SJSA1 (cell line): Measurements from ENCODE around the gene ZNF804A. TPM values are rescaled to one million over a fixed set of nuclear protein-coding genes. Genes with fewer than 3 reads are reported as not detected.

Experiments used
- DNase-seq, 2 experiments: peaks; one replicate each; pipeline ENCODE4 v3.0.0-alpha.2; 2015 to 2020; ENCODE audit warnings: low spot score in 2 of 2, low read depth in 1 of 2
- H3K27ac ChIP-seq: fragments of 250-450 bp; sonication (Bioruptor Pico); 2 replicates; pipeline ENCODE4 v1.5.1; 2020; ENCODE audit warnings: mild to moderate bottlenecking, moderate library complexity
- H3K27me3 ChIP-seq: fragments of 250-450 bp; sonication (Bioruptor Pico); replicated peaks from 2 replicates; pipeline ENCODE4 v1.5.1; 2020; ENCODE audit warnings: mild to moderate bottlenecking, moderate library complexity
- H3K36me3 ChIP-seq: fragments of 250-450 bp; sonication (Bioruptor Pico); 2 replicates; pipeline ENCODE4 v1.5.1; 2020; ENCODE audit warnings: mild to moderate bottlenecking
- H3K4me1 ChIP-seq: fragments of 250-450 bp; sonication (Bioruptor Pico); replicated peaks from 2 replicates; pipeline ENCODE4 v1.6.1; 2021; ENCODE audit warnings: mild to moderate bottlenecking
- H3K4me3 ChIP-seq: fragments of 250-450 bp; sonication (Bioruptor Pico); 2 replicates; pipeline ENCODE4 v1.5.1; 2020; ENCODE audit warnings: mild to moderate bottlenecking
- H3K9me3 ChIP-seq: fragments of 250-450 bp; sonication (Bioruptor Pico); replicated peaks from 2 replicates; pipeline ENCODE4 v1.5.1; 2020; ENCODE audit warnings: mild to moderate bottlenecking
- total RNA-seq: library from RNA; depleted of rRNA; stranded (reverse); fragments of >200 nt; shearing (Covaris generic); gene quantifications from 2 replicates; pipeline ENCODE4 v1.2.3, GENCODE V29; 2014

ZNF804A gene
- total RNA-seq, 1 experiment from 2014 or later: 12.1 TPM

DNA sequence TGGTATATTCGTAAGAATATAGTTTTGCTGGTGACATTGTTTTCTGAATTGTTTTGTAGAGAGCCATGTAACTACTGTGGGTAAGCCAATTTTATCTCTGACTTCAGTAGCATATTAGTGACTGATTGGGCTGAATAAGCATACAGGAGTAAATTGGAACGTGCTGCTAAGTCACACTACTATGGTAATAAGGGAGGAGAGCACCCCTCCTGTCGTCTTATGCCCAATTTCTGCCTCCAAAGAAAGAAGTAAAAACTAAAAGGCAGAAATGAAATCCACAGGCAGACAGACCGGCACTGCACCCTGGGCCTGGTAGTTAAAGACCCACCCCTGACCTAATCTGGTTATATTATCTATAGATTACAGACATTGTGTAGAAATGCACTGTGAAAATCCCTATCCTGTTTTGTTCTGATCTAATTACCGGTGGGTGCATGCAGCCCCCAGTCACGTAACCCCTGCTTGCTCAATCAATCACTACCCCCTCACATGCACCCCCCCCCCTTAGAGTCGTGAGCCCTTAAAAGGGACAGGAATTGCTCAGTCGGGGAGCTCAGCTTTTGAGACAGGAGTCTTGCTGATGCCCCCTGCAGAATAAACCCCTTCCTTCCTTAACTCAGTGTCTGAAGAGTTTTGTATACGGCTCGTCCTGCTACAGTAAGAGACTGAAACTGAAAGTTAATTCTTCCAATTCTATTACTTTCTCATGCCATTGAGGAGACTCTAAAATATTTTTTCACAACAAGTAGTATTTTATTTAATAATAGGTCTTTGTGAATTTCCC lies 167.0 kb downstream of the ZNF804A start:
- no peaks in the 10 kb centered on the region for H3K9me3 ChIP-seq
- DNase-seq: no peak
- no peaks in the 10 kb centered on the region for H3K36me3 ChIP-seq
- H3K4me3 ChIP-seq: no peak overlapping the region
- no peaks in the 10 kb centered on the region for H3K4me1 ChIP-seq
- H3K27me3 ChIP-seq: no peaks in the 10 kb centered on the region
- no peak overlapping the region for H3K27ac ChIP-seq

GRCh38 chr2:184767059-184767458 lies 168.7 kb downstream of the ZNF804A start:
- no peak overlapping the region for H3K4me3 ChIP-seq
- no peaks in the 10 kb centered on the region for H3K27me3 ChIP-seq
- DNase-seq: no peak
- H3K27ac ChIP-seq: no peak overlapping the region
- H3K4me1 ChIP-seq: no peaks in the 10 kb centered on the region
- no peaks in the 10 kb centered on the region for H3K9me3 ChIP-seq
- no peaks in the 10 kb centered on the region for H3K36me3 ChIP-seq

- DNase-seq: no peak
- Histone ChIP-seq H3K36me3 (no peaks in the 10 kb centered on the region), H3K4me3 (no peak overlapping the region), H3K9me3 (no peaks in the 10 kb centered on the region), H3K27me3 (no peaks in the 10 kb centered on the region), H3K4me1 (no peaks in the 10 kb centered on the region), H3K27ac (no peak overlapping the region)
Measured at GRCh38 chr2:184769023-184769422, 170.7 kb downstream of the ZNF804A start.

- H3K4me1 ChIP-seq: no peaks in the 10 kb centered on the region
- no peaks in the 10 kb centered on the region for H3K9me3 ChIP-seq
- H3K27me3 ChIP-seq: no peaks in the 10 kb centered on the region
- no peak for DNase-seq
- no peaks in the 10 kb centered on the region for H3K36me3 ChIP-seq
- no peak overlapping the region for H3K4me3 ChIP-seq
- no peak overlapping the region for H3K27ac ChIP-seq
Measured at GRCh38 chr2:184769686-184770085, 171.4 kb downstream of the ZNF804A start.

GRCh38 chr2:184779777-184780176 lies 181.4 kb downstream of the ZNF804A start:
- no peaks in the 10 kb centered on the region for H3K27me3 ChIP-seq
- H3K9me3 ChIP-seq: no peaks in the 10 kb centered on the region
- H3K27ac ChIP-seq: no peak overlapping the region
- no peaks in the 10 kb centered on the region for H3K4me1 ChIP-seq
- H3K4me3 ChIP-seq: no peak overlapping the region
- DNase-seq: no peak
- no peaks in the 10 kb centered on the region for H3K36me3 ChIP-seq

DNA sequence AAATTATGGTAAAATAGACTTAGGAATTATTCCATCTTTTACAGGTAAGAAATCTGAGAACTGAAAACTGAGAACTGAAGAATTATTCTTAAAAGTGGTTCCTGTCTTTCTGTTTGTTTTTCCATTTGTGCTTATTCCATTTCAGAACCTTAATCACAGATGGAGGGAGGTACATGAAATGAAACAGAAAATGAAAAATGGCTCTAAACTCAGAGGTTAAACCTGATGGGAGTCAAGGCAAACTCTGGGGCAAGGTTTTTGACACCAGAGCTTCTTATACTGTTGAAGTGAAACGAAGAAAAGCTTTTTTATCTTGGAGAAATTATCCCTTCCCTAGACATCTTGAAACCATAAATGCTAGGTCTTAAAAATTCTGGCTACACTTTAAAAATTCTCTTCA lies 182.1 kb downstream of the ZNF804A start:
- Histone ChIP-seq H3K27ac (no peak overlapping the region), H3K27me3 (no peaks in the 10 kb centered on the region), H3K36me3 (no peaks in the 10 kb centered on the region), H3K9me3 (no peaks in the 10 kb centered on the region), H3K4me1 (no peaks in the 10 kb centered on the region), H3K4me3 (no peak overlapping the region)
- no peak for DNase-seq

DNA sequence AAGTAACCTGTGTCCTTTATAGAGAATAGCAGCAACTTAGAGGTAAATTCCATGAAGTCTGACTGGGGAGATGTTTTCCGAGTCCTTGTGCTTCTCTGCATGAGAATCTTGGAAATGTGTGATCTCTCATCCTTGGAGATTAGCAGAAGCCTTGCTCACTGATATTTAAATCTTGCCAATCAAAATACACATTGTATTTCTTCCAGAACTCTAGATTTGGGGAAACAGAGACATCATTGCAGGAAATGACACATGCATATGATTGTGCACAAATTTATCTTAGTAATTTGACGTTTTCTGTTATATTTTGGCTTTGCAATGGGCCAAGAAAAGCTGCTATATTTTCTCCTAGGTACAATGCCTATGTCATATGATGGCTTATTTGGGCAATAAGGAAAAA lies 182.6 kb downstream of the ZNF804A start:
- no peak for DNase-seq

GRCh38 chr2:184783576-184783975 lies 185.2 kb downstream of the ZNF804A start:
- no peak for DNase-seq
- no peaks in the 10 kb centered on the region for H3K27me3 ChIP-seq
- H3K4me3 ChIP-seq: no peak overlapping the region
- no peaks in the 10 kb centered on the region for H3K9me3 ChIP-seq
- no peak overlapping the region for H3K27ac ChIP-seq
- no peaks in the 10 kb centered on the region for H3K4me1 ChIP-seq
- H3K36me3 ChIP-seq: no peaks in the 10 kb centered on the region

More for the DNA sequence above, 182.6 kb downstream of the ZNF804A start:
- Histone ChIP-seq H3K36me3 (no peaks in the 10 kb centered on the region), H3K4me3 (no peak overlapping the region), H3K27ac (no peak overlapping the region), H3K9me3 (no peaks in the 10 kb centered on the region), H3K27me3 (no peaks in the 10 kb centered on the region), H3K4me1 (no peaks in the 10 kb centered on the region)

GRCh38 chr2:184793176-184793575 lies 194.8 kb downstream of the ZNF804A start:
- Histone ChIP-seq H3K27me3 (no peaks in the 10 kb centered on the region), H3K9me3 (no peaks in the 10 kb centered on the region; the same call in 1 of the 2 replicates), H3K4me3 (no peak overlapping the region), H3K27ac (no peak overlapping the region), H3K4me1 (peaks cover 4% of the 10 kb centered on the region), H3K36me3 (no peaks in the 10 kb centered on the region)
- no peak for DNase-seq

DNA sequence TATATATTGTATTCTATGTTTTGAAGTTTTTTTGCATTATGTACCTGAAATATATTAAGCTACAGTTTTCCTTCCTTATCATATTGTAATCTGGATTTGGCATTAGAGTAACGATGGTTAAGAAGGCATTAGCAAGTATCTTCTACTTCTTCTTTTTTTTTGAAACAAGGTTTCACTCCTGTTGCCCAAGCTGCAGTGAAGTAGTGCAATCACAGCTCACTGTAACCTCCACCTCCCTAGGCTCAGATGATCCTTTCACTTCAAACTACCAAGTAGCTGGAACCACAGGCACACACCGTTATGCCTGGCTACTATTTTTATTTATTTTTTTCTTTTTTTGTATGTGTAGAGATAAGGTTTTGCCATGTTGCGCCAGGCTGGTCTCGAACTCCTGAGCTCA lies 201.1 kb downstream of the ZNF804A start:
- no peak for DNase-seq
- no peak overlapping the region for H3K27ac ChIP-seq
- H3K4me1 ChIP-seq: no peaks in the 10 kb centered on the region
- no peaks in the 10 kb centered on the region for H3K27me3 ChIP-seq
- no peaks in the 10 kb centered on the region; the same call in 1 of the 2 replicates for H3K9me3 ChIP-seq
- no peak overlapping the region for H3K4me3 ChIP-seq
- no peaks in the 10 kb centered on the region for H3K36me3 ChIP-seq

DNA sequence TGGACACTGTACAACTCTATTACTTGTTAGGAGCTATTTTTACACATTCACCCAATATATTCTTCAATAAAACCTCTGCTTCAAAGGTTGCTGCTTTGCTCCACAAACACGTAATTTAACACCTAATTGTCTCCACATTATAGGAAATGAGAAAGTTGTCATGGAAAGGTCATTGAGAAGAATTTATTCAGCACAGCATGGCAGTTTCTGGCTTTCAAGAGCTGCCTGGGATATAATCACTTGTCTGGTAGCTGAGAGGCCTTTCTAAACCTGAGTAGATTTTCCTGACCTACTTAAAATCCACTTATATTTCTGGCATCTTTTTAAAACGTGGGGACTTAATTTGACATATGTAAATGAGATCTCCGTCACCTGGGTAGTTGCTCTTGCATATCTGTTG lies 216.1 kb downstream of the ZNF804A start:
- H3K27ac ChIP-seq: no peak overlapping the region
- no peak for DNase-seq
- H3K4me1 ChIP-seq: no peaks in the 10 kb centered on the region
- no peaks in the 10 kb centered on the region for H3K36me3 ChIP-seq
- H3K4me3 ChIP-seq: no peak overlapping the region
- no peaks in the 10 kb centered on the region for H3K27me3 ChIP-seq
- H3K9me3 ChIP-seq: no peaks in the 10 kb centered on the region

DNA sequence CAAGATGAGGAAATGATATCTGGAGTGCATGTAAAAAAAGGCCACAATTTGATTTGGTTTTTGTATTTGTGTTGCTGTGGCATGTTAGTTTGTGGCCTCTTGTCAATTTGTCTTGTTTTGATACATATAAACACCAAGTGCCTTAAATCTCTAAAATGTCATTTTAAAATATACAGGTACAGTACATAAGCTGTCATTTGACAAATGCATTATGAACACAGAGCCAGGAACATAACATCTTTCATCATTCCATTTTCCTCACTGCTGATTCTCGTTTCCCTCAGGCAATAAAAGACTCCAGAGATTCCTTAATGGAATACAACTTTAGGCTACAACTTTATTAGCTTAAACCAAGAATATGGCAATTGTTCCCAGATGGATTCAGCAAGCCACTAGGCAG lies 217.5 kb downstream of the ZNF804A start:
- Histone ChIP-seq H3K4me3 (no peak overlapping the region), H3K9me3 (no peaks in the 10 kb centered on the region), H3K27me3 (no peaks in the 10 kb centered on the region), H3K4me1 (no peaks in the 10 kb centered on the region), H3K27ac (no peak overlapping the region), H3K36me3 (no peaks in the 10 kb centered on the region)
- DNase-seq: no peak

DNA sequence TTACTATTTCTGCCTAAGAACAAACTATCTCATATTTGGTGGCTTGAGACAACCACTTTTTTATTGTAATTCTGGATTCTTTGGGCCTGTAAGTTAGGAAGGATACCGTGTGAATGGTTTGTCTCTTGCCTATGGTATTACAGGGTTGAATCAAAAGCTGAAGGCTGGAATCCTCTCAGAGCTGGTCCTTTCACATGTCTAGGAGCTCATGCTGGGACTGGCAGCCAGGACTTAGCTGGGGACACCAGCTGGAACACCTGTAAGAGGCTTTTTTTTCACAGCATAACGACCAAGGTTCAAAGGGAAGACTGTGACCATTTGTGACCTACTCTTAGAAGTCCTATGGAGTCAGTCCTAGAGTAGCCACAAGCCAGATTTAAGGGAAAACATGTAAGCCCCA lies 226.3 kb downstream of the ZNF804A start:
- Histone ChIP-seq H3K4me3 (no peak overlapping the region), H3K36me3 (no peaks in the 10 kb centered on the region), H3K9me3 (no peaks in the 10 kb centered on the region), H3K4me1 (no peaks in the 10 kb centered on the region), H3K27ac (no peak overlapping the region), H3K27me3 (no peaks in the 10 kb centered on the region)
- no peak for DNase-seq

GRCh38 chr2:184830531-184830930 lies 232.2 kb downstream of the ZNF804A start:
- no peak for DNase-seq
- Histone ChIP-seq H3K4me3 (no peak overlapping the region), H3K27ac (no peak overlapping the region), H3K9me3 (no peaks in the 10 kb centered on the region), H3K36me3 (no peaks in the 10 kb centered on the region), H3K4me1 (no peaks in the 10 kb centered on the region), H3K27me3 (no peaks in the 10 kb centered on the region)
